Breast epithelium (tissue), 4 donors: ENCODE results near the gene ENO3. TPM values are rescaled to one million over a fixed set of nuclear protein-coding genes. Genes with fewer than 3 reads are reported as not detected.

Experiments used
- DNase-seq, 2 donors: peaks; one replicate each; pipeline ENCODE4 v3.0.0-alpha.2; 2019; ENCODE audit warnings: low spot score in 2 of 2
- H3K27ac ChIP-seq, 2 donors: fragments of 200-600 bp; sonication (generic) in 1 of 2; one replicate each; pipeline ENCODE4 v1.5.1; 2016 to 2019; ENCODE audit warnings: mild to moderate bottlenecking in 1 of 2
- H3K27me3 ChIP-seq, 2 donors: fragments of 200-600 bp; sonication (generic) in 1 of 2; one replicate each; pipeline versions ENCODE4 v1.5.1 to v1.6.0; 2017 to 2019; ENCODE audit warnings: control low read depth in 1 of 2, mild to moderate bottlenecking in 1 of 2
- H3K36me3 ChIP-seq: fragments of 200-600 bp; one replicate; pipeline ENCODE4 v1.5.1; 2019
- H3K4me1 ChIP-seq, 2 donors: fragments of 200-600 bp; sonication (generic); one replicate each; pipeline ENCODE4 v1.5.1; 2016 to 2019; ENCODE audit warnings: control low read depth in 1 of 2
- H3K4me3 ChIP-seq, 3 donors: fragments of 200-600 bp; sonication (generic); 1 replicate in 2 of 3; 2 replicates in 1 of 3; pipeline ENCODE4 v1.5.1; 2016 to 2019; ENCODE audit warnings: mild to moderate bottlenecking in 3 of 3, moderate library complexity in 2 of 3
- H3K9me3 ChIP-seq, 2 donors: fragments of 200-600 bp; sonication (generic) in 1 of 2; one replicate each; pipeline ENCODE4 v1.5.1; 2016 to 2019; ENCODE audit warnings: control low read depth in 1 of 2
- CTCF ChIP-seq, 3 donors: fragments of 450-650 bp; IDR thresholded peaks; one replicate each; pipeline ENCODE4 v1.5.1; 2016 to 2017; ENCODE audit warnings: antibody characterized with exemption in 3 of 3, mild to moderate bottlenecking in 3 of 3, moderate library complexity in 3 of 3
- POLR2A ChIP-seq: fragments of 450-650 bp; IDR thresholded peaks from one replicate; pipeline ENCODE4 v1.6.1; 2016; ENCODE audit warnings: antibody characterized with exemption, mild to moderate bottlenecking, moderate library complexity
- POLR2AphosphoS5 ChIP-seq, 3 donors: sonication (generic); formaldehyde crosslinking; IDR thresholded peaks; one replicate each; pipeline ENCODE4 v1.6.1; 2017; ENCODE audit warnings: antibody characterized with exemption in 3 of 3
- intact Hi-C: fragments of 100-400 bp; cut with DNase I; formaldehyde crosslinking; loops from one replicate; pipeline ENCODE4 v1.15.1; 2023; ENCODE audit warnings: low total_unique reads
- total RNA-seq, 3 donors: library from RNA; depleted of rRNA; stranded (reverse); fragments of >200 nt; gene quantifications; one replicate each; pipeline ENCODE4 v1.1.0, GENCODE V29; 2016

The ENO3 gene
- total RNA-seq, 3 donors from 2014 or later = 1.6 to 4.6 (median 3.1) TPM

- Histone ChIP-seq H3K27me3 (no peaks in the 10 kb centered on the region), H3K9me3 (no peaks in the 10 kb centered on the region), H3K36me3 (peaks cover under 1% of the 10 kb centered on the region), H3K4me3 (no peak overlapping the region), H3K27ac (no peak overlapping the region), H3K4me1 (no peaks in the 10 kb centered on the region)
- no peak for DNase-seq
- TF ChIP-seq CTCF (IDR thresholded peaks at IDR 0.05) = no peak
- intact Hi-C loops = loop anchor here (10.0 kb wide), 1 partner anchor 78 kb away; the partner anchor contains the start of gene CHRNE
These were observed 31.4 kb downstream of the ENO3 start for GRCh38 chr17:4982305-4982704.

GRCh38 chr17:4986403-4986802 is 35.5 kb downstream of the ENO3 start:
- Histone ChIP-seq H3K4me3 (peak overlapping the region; percentile 73 to 99 (median 77)), H3K27ac (peak overlapping the region; percentile 94 to 95), H3K9me3 (no peaks in the 10 kb centered on the region), H3K4me1 (peaks cover 4% of the 10 kb centered on the region in 2 donors), H3K36me3 (no peaks in the 10 kb centered on the region), H3K27me3 (no peaks in the 10 kb centered on the region)
- DNase-seq = no peak
- intact Hi-C loops = loop anchor here (10.0 kb wide), 1 partner anchor 82 kb away; the partner anchor contains the start of gene CHRNE
- TF ChIP-seq POLR2AphosphoS5 (IDR thresholded peaks at IDR 0.05) (no peak), CTCF (IDR thresholded peaks at IDR 0.05) (no peak)

- peak in 2 of 3 donors; percentile 63 to 72 for TF ChIP-seq CTCF (IDR thresholded peaks at IDR 0.05)
- TF ChIP-seq POLR2A = peak; percentile 73
- TF ChIP-seq POLR2AphosphoS5 (IDR thresholded peaks at IDR 0.05) = peak; percentile 70 to 81 (median 75)
- peak; percentile 80 to 85 for DNase-seq
- H3K27ac ChIP-seq = peak within 1 kb of the TSS; percentile 94 to 95
- H3K27me3 ChIP-seq = no peaks in the 10 kb centered on the region
- peak within 1 kb of the TSS; percentile 73 to 99 (median 77) for H3K4me3 ChIP-seq
- no peaks in the 10 kb centered on the region for H3K9me3 ChIP-seq
- H3K36me3 ChIP-seq = no peaks in the 10 kb centered on the region
- peaks cover 4% of the 10 kb centered on the region in 2 donors for H3K4me1 ChIP-seq
- intact Hi-C loops = loop anchor here (10.0 kb wide), 1 partner anchor 82 kb away; the partner anchor contains the start of gene CHRNE
These were observed 36.2 kb downstream of the ENO3 start, which contains the start of gene CAMTA2 for GRCh38 chr17:4986951-4987766. CAMTA2 (minus strand) TSS chr17:4987675; CDS start chr17:4986222, 1,453 bp downstream.

- Histone ChIP-seq H3K4me1 (peaks cover 4% of the 10 kb centered on the region in 2 donors), H3K27me3 (no peaks in the 10 kb centered on the region), H3K27ac (peak overlapping the region; percentile 94 to 95), H3K36me3 (no peaks in the 10 kb centered on the region), H3K4me3 (peak overlapping the region; percentile 73 to 99 (median 77)), H3K9me3 (no peaks in the 10 kb centered on the region)
- intact Hi-C loops = loop anchor here (10.0 kb wide), 1 partner anchor 83 kb away; the partner anchor contains the start of gene CHRNE
- DNase-seq = no peak
- TF ChIP-seq POLR2A (no peak), POLR2AphosphoS5 (IDR thresholded peaks at IDR 0.05) (peak in 1 of 3 donors; percentile 2)
These were observed 37.0 kb downstream of the ENO3 start for GRCh38 chr17:4987767-4988567.

- TF ChIP-seq POLR2A = no peak
- TF ChIP-seq POLR2AphosphoS5 (IDR thresholded peaks at IDR 0.05) = no peak
- TF ChIP-seq CTCF (IDR thresholded peaks at IDR 0.05) = no peak
- intact Hi-C loops = no loop called here
- no peak for DNase-seq
- no peaks in the 10 kb centered on the region for H3K36me3 ChIP-seq
- no peaks in the 10 kb centered on the region for H3K27me3 ChIP-seq
- no peak overlapping the region for H3K27ac ChIP-seq
- H3K4me3 ChIP-seq = no peak overlapping the region
- peaks cover 0 to 2% of the 10 kb centered on the region in 2 donors for H3K4me1 ChIP-seq
- no peaks in the 10 kb centered on the region for H3K9me3 ChIP-seq
These were observed 43.2 kb downstream of the ENO3 start for GRCh38 chr17:4994081-4994595.
